GM23248 (cell line): Measurements from ENCODE around the gene KCNQ4. TPM values are rescaled to one million over a fixed set of nuclear protein-coding genes. Genes with fewer than 3 reads are reported as not detected.

ENCODE experiments used
- DNase-seq: peaks from one replicate; pipeline ENCODE4 v3.0.0-alpha.2; 2015
- H2AFZ ChIP-seq: fragments of 200-600 bp; sonication (generic); 2 replicates; pipeline ENCODE4 v1.6.1; 2016; ENCODE audit warnings: antibody characterized with exemption
- H3F3A ChIP-seq: fragments of 200-600 bp; sonication (generic); 2 replicates; pipeline ENCODE4 v1.6.1; 2016; ENCODE audit warnings: mild to moderate bottlenecking, antibody characterized with exemption, mixed run types; ENCODE audit not compliant: insufficient read depth
- H3K27ac ChIP-seq: fragments of 200-600 bp; sonication (generic); 2 replicates; pipeline ENCODE4 v1.5.1; 2016; ENCODE audit warnings: mild to moderate bottlenecking
- H3K27me3 ChIP-seq: fragments of 200-600 bp; sonication (generic); replicated peaks from 2 replicates; pipeline ENCODE4 v1.6.1; 2016; ENCODE audit warnings: mild to moderate bottlenecking; ENCODE audit not compliant: insufficient read depth
- H3K36me3 ChIP-seq: fragments of 200-600 bp; sonication (generic); 2 replicates; pipeline ENCODE4 v1.6.1; 2016; ENCODE audit warnings: low read depth, mild to moderate bottlenecking
- H3K4me1 ChIP-seq: fragments of 200-600 bp; sonication (generic); 2 replicates; pipeline ENCODE4 v1.6.1; 2016; ENCODE audit warnings: mild to moderate bottlenecking; ENCODE audit not compliant: insufficient read depth
- H3K4me2 ChIP-seq: fragments of 200-600 bp; sonication (generic); one replicate; pipeline ENCODE4 v1.6.1; 2016; ENCODE audit warnings: mild to moderate bottlenecking; ENCODE audit not compliant: unreplicated experiment
- H3K4me3 ChIP-seq: fragments of 200-600 bp; sonication (generic); 2 replicates; pipeline ENCODE4 v1.5.1; 2016; ENCODE audit warnings: mild to moderate bottlenecking
- H3K79me2 ChIP-seq: fragments of 200-600 bp; sonication (generic); 2 replicates; pipeline ENCODE4 v1.6.1; 2016; ENCODE audit warnings: mild to moderate bottlenecking; ENCODE audit not compliant: insufficient read depth
- H3K9ac ChIP-seq: fragments of 200-600 bp; sonication (generic); 2 replicates; pipeline ENCODE4 v1.6.1; 2016; ENCODE audit warnings: mild to moderate bottlenecking
- H3K9me2 ChIP-seq: fragments of 200-600 bp; sonication (generic); 2 replicates; pipeline ENCODE4 v1.6.1; 2016; ENCODE audit warnings: mixed run types, mild to moderate bottlenecking, moderate library complexity; ENCODE audit not compliant: insufficient read depth
- H3K9me3 ChIP-seq: fragments of 200-600 bp; sonication (generic); one replicate; pipeline ENCODE4 v1.6.1; 2017; ENCODE audit warnings: low read depth
- H4K20me1 ChIP-seq: fragments of 200-600 bp; sonication (generic); 2 replicates; pipeline ENCODE4 v1.6.0; 2016; ENCODE audit not compliant: insufficient read depth
- EZH2 ChIP-seq: fragments of 200-600 bp; sonication (generic); IDR thresholded peaks from 2 replicates; pipeline ENCODE4 v1.6.1; 2018; ENCODE audit warnings: antibody characterized with exemption, mild to moderate bottlenecking; ENCODE audit not compliant: insufficient read depth, poor library complexity, severe bottlenecking
- EZH2phosphoT487 ChIP-seq: fragments of 200-600 bp; sonication (generic); IDR thresholded peaks from 2 replicates; pipeline ENCODE4 v1.6.1; 2018; ENCODE audit warnings: antibody characterized with exemption, moderate library complexity, mild to moderate bottlenecking, low read depth; ENCODE audit not compliant: insufficient read depth
- WGBS, 2 experiments: methylation state at CpG; one replicate each; pipeline ENCODE4 v1.1.6; 2015 to 2017; ENCODE audit warnings: low lambda C conversion rate in 2 of 2, low coverage in 1 of 2; ENCODE audit errors: missing lambda C conversion rate in 2 of 2; 5-methylcytosine and 5-hydroxymethylcytosine counted together
- in situ Hi-C: fragments of 300-500 bp; cut with MboI; formaldehyde crosslinking; loops from 2 replicates; pipeline ENCODE4 v1.15.0; 2020
- polyA plus RNA-seq: library from polyadenylated mRNA; unstranded; fragments of >200 nt; fragmentation: Nextera tagmentation; extraction: Ambion mirVana; gene quantifications from 2 replicates; pipeline ENCODE4 v1.2.1, GENCODE V29; 2016
- total RNA-seq: library from RNA; depleted of rRNA; stranded (reverse); fragments of >200 nt; shearing (Covaris generic); gene quantifications from 2 replicates; pipeline ENCODE4 v1.2.3, GENCODE V29; 2014

The KCNQ4 gene
- total and polyA plus RNA-seq, 2 experiments from 2014 or later, result not detected

- no peaks in the 10 kb centered on the region for H4K20me1 ChIP-seq
- in situ Hi-C loops, result no loop called here
- 41 to 64% methylated on average over 14 to 26 of the region's 26 CpGs for WGBS, 2 experiments
- no peaks in the 10 kb centered on the region for H3K4me1 ChIP-seq
- no peaks in the 10 kb centered on the region for H3K36me3 ChIP-seq
- no peak overlapping the region for H3K4me3 ChIP-seq
- DNase-seq, result no peak
- H3K9me3 ChIP-seq, result no peaks in the 10 kb centered on the region
- no peak for TF ChIP-seq EZH2
- TF ChIP-seq EZH2phosphoT487, result no peak
- H3K27ac ChIP-seq, result no peak overlapping the region
- H3K79me2 ChIP-seq, result no peaks in the 10 kb centered on the region
- no peaks in the 10 kb centered on the region for H3K9me2 ChIP-seq
- H3K4me2 ChIP-seq, result no peak overlapping the region
- no peaks in the 10 kb centered on the region for H3F3A ChIP-seq
- no peak overlapping the region for H3K9ac ChIP-seq
- H2AFZ ChIP-seq, result no peak overlapping the region
- peaks cover 16% of the 10 kb centered on the region for H3K27me3 ChIP-seq
These were observed 35.5 kb downstream of the KCNQ4 start for GRCh38 chr1:40819101-40819500.

- Histone ChIP-seq H4K20me1 (no peaks in the 10 kb centered on the region), H3F3A (no peaks in the 10 kb centered on the region), H3K4me2 (no peak overlapping the region), H2AFZ (no peak overlapping the region), H3K9me2 (no peaks in the 10 kb centered on the region), H3K4me1 (no peaks in the 10 kb centered on the region), H3K27me3 (peaks cover 15% of the 10 kb centered on the region), H3K4me3 (no peak overlapping the region), H3K36me3 (no peaks in the 10 kb centered on the region), H3K79me2 (no peaks in the 10 kb centered on the region), H3K9me3 (no peaks in the 10 kb centered on the region), H3K9ac (no peak overlapping the region), H3K27ac (no peak overlapping the region)
- DNase-seq, result no peak
- no peak for TF ChIP-seq EZH2phosphoT487
- in situ Hi-C loops, result no loop called here
- 60 to 69% methylated on average over 3 of the region's 3 CpGs for WGBS, 2 experiments
These were observed 36.7 kb downstream of the KCNQ4 start for GRCh38 chr1:40820251-40820797.

GRCh38 chr1:40820911-40821693 is 37.5 kb downstream of the KCNQ4 start:
- DNase-seq, result no peak
- H3K27me3 ChIP-seq, result peaks cover 13% of the 10 kb centered on the region

GRCh38 chr1:40822890-40823289 is 39.3 kb downstream of the KCNQ4 start:
- Histone ChIP-seq H3K79me2 (no peaks in the 10 kb centered on the region), H3F3A (no peaks in the 10 kb centered on the region), H3K4me2 (no peak overlapping the region), H4K20me1 (no peaks in the 10 kb centered on the region), H3K27ac (no peak overlapping the region), H3K4me1 (no peaks in the 10 kb centered on the region), H3K9ac (no peak overlapping the region), H3K36me3 (no peaks in the 10 kb centered on the region), H2AFZ (no peak overlapping the region), H3K27me3 (peaks cover 5% of the 10 kb centered on the region), H3K9me3 (no peaks in the 10 kb centered on the region), H3K4me3 (no peak overlapping the region), H3K9me2 (no peaks in the 10 kb centered on the region)
- in situ Hi-C loops, result no loop called here
- no peak for DNase-seq
- no peak for TF ChIP-seq EZH2phosphoT487
- no peak for TF ChIP-seq EZH2
- 82 to 86% methylated on average over 12 of the region's 12 CpGs for WGBS, 2 experiments

More at GRCh38 chr1:40820911-40821693, 37.5 kb downstream of the KCNQ4 start:
- in situ Hi-C loops, result no loop called here
- H3K9me2 ChIP-seq, result no peaks in the 10 kb centered on the region
- no peak overlapping the region for H2AFZ ChIP-seq
- no peaks in the 10 kb centered on the region for H3K9me3 ChIP-seq
- H3K36me3 ChIP-seq, result no peaks in the 10 kb centered on the region
- no peaks in the 10 kb centered on the region for H3K4me1 ChIP-seq
- TF ChIP-seq EZH2phosphoT487 (no peak), EZH2 (no peak)
- no peaks in the 10 kb centered on the region for H4K20me1 ChIP-seq
- no peak overlapping the region for H3K4me3 ChIP-seq
- no peak overlapping the region for H3K9ac ChIP-seq
- H3K27ac ChIP-seq, result no peak overlapping the region
- H3K4me2 ChIP-seq, result no peak overlapping the region
- no peaks in the 10 kb centered on the region for H3K79me2 ChIP-seq
- H3F3A ChIP-seq, result no peaks in the 10 kb centered on the region
- 82 to 85% methylated on average over 6 of the region's 6 CpGs for WGBS, 2 experiments

- H3K4me2 ChIP-seq, result no peak overlapping the region
- no peak for DNase-seq
- H3F3A ChIP-seq, result no peaks in the 10 kb centered on the region
- no peak overlapping the region for H3K27ac ChIP-seq
- H4K20me1 ChIP-seq, result no peaks in the 10 kb centered on the region
- 66 to 76% methylated on average over 4 of the region's 4 CpGs for WGBS, 2 experiments
- no peaks in the 10 kb centered on the region for H3K9me2 ChIP-seq
- TF ChIP-seq EZH2phosphoT487, result no peak
- TF ChIP-seq EZH2, result no peak
- H3K36me3 ChIP-seq, result no peaks in the 10 kb centered on the region
- no peak overlapping the region for H3K4me3 ChIP-seq
- H3K79me2 ChIP-seq, result no peaks in the 10 kb centered on the region
- H2AFZ ChIP-seq, result no peak overlapping the region
- in situ Hi-C loops, result no loop called here
- no peaks in the 10 kb centered on the region for H3K4me1 ChIP-seq
- H3K9ac ChIP-seq, result no peak overlapping the region
- peaks cover 3% of the 10 kb centered on the region; the same call in 1 of the 2 replicates for H3K27me3 ChIP-seq
- H3K9me3 ChIP-seq, result no peaks in the 10 kb centered on the region
These were observed 39.8 kb downstream of the KCNQ4 start for GRCh38 chr1:40823345-40823744.
